Measurements from ENCODE around the gene OR2A14.
"Not testable (repeated sequence)": the region's sequence is repeated elsewhere in the genome, so short reads cannot be mapped to it uniquely, and the experiment has no call there.

OR2A14 gene, protein sequence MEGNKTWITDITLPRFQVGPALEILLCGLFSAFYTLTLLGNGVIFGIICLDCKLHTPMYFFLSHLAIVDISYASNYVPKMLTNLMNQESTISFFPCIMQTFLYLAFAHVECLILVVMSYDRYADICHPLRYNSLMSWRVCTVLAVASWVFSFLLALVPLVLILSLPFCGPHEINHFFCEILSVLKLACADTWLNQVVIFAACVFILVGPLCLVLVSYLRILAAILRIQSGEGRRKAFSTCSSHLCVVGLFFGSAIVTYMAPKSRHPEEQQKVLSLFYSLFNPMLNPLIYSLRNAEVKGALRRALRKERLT

GRCh38 chr7:144122876-144123275 lies at the start of gene OR2A14:
Gene OR2A14 (plus strand): TSS chr7:144123176. CDS start chr7:144129113, 5,937 bp downstream.
- no peak for DNase-seq (ENCODE audit: low read depth in 3 of 3)

DNA sequence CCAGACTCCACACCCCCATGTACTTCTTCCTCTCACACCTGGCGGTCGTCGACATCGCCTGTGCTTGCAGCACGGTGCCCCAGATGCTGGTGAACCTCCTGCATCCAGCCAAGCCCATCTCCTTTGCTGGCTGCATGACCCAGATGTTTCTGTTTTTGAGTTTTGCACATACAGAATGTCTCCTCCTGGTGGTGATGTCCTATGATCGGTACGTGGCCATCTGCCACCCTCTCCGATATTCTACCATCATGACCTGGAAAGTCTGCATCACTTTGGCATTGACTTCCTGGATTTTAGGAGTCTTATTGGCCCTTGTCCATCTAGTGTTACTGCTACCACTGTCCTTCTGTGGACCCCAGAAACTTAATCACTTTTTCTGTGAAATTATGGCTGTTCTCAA lies 48.6 kb upstream of the OR2A14 start:
- no peak for DNase-seq (ENCODE audit: low read depth in 3 of 3)

- DNase-seq (ENCODE audit: low read depth in 3 of 3): no peak
These were observed 37.0 kb upstream of the OR2A14 start, which contains the start of gene OR2A12 for GRCh38 chr7:144085978-144086377. Gene OR2A12 (plus strand): TSS chr7:144086278. CDS start chr7:144095108, 8,830 bp downstream.

GRCh38 chr7:144086730-144087129 lies 36.2 kb upstream of the OR2A14 start:
- no peak for DNase-seq (ENCODE audit: low read depth in 3 of 3)

DNA sequence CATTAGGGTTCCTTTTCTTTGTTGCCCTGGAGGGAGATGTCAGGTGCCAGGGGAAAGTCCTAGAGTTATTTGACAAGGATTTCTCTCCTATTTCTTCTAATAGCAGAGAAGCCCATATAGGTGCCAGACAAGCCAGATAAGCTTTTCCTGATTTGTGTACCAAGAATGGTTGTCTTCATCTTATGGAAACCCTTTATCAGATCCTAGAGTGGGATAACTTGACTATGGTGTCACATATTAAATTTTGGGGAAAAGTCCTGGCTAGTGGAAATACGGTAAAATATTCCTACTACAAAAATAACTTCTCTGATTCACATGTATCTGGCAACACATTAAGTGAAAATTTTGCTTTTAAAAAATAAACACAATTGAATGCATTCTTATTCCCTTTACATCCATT lies 35.7 kb upstream of the OR2A14 start:
- DNase-seq (ENCODE audit: low read depth in 3 of 3): no peak

DNA sequence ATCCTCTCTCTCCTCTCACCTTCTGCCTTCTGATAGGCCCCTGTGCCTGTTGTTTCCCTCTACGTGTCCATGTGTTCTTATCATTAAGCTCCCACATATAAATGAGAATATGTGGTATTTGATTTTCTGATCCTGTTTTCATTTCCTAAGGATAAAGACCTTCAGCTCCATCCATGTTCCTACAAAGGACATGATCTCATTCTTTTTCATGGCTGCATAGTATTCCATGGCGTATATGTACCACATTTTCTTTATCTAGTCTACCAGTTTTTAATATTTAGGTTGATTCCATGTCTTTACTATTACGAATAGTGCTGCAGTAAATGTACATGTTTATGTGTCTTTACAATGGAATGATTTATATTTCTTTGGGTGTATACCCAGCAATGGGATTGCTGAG lies 32.3 kb upstream of the OR2A14 start:
- DNase-seq (ENCODE audit: low read depth in 3 of 3): no peak

- no peak for DNase-seq (ENCODE audit: low read depth in 3 of 3)
These were observed 24.2 kb upstream of the OR2A14 start for GRCh38 chr7:144098776-144099175.

DNA sequence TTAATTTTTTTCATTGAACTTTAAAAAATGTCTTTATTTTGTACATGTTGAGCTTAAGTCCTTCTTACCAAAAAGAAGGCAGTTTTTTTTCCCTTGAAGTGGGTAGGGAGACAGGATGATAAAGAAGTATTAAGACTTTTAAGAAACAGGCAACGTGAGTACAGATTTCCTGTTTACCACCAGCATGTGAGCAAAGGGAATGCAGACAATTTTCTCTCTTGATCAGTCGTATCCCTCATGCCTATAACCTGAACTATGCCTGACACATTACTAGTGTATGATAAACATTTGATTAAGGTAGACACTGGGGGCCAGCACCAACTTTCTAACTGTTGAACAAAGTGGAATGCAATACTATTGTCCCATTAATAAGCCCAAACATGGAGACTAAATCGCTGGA lies 22.4 kb upstream of the OR2A14 start:
- DNase-seq (ENCODE audit: low read depth in 3 of 3): no peak

- no peak for DNase-seq (ENCODE audit: low read depth in 3 of 3)
These were observed 20.9 kb upstream of the OR2A14 start for GRCh38 chr7:144102041-144102440.

- DNase-seq (ENCODE audit: low read depth in 3 of 3): no peak
These were observed 17.8 kb upstream of the OR2A14 start for GRCh38 chr7:144105211-144105610.

DNA sequence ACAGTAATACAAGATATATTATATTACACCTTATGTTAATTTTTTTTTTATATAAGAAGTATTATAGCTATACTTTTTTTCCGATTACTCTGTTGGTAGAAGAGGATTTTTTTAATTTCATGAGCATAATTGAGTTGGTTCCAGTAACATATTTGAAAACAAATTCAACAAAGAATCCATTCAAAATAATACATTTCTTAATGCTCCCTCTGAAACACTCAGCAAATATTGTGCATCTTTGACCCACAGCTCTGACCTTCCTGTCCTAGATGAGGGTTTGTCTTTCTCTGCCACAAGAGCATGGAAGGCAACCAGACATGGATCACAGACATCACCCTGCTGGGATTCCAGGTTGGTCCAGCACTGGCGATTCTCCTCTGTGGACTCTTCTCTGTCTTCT lies 13.7 kb upstream of the OR2A14 start, which contains the start of gene OR2A2:
OR2A2 (plus strand) TSS at position 301 of the 400 bp plus-strand sequence; CDS start at position 301, 0 bp downstream.
- no peak for DNase-seq (ENCODE audit: low read depth in 3 of 3)

DNA sequence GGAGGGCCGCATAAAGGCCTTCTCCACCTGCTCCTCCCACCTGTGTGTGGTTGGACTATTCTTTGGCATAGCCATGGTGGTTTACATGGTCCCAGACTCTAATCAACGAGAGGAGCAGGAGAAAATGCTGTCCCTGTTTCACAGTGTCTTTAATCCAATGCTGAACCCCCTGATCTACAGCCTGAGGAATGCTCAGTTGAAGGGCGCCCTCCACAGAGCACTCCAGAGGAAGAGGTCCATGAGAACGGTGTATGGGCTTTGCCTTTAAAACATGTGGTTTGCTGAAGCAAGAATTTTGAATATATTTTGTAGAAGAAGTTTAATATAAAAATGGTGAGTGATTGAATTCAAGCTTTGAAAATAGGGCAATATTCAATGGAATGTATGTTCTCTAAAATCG lies 12.7 kb upstream of the OR2A14 start:
- no peak for DNase-seq (ENCODE audit: low read depth in 3 of 3)

GRCh38 chr7:144113651-144114050 lies 9.3 kb upstream of the OR2A14 start:
- DNase-seq (ENCODE audit: low read depth in 3 of 3): no peak

- no peak for DNase-seq (ENCODE audit: low read depth in 3 of 3)
These were observed 4.6 kb upstream of the OR2A14 start for GRCh38 chr7:144118341-144118740.

GRCh38 chr7:144127714-144128334 lies 4.8 kb downstream of the OR2A14 start:
- DNase-seq (ENCODE audit: low read depth in 3 of 3): peak; percentile 79 to 94 (median 83)

GRCh38 chr7:144129601-144130000 lies 6.6 kb downstream of the OR2A14 start:
- DNase-seq (ENCODE audit: low read depth in 3 of 3): not testable (repeated sequence)

- no peak for DNase-seq (ENCODE audit: low read depth in 3 of 3)
These were observed 7.8 kb downstream of the OR2A14 start for GRCh38 chr7:144130730-144131129.

GRCh38 chr7:144132262-144132661 lies 9.3 kb downstream of the OR2A14 start:
- no peak for DNase-seq (ENCODE audit: low read depth in 3 of 3)

DNA sequence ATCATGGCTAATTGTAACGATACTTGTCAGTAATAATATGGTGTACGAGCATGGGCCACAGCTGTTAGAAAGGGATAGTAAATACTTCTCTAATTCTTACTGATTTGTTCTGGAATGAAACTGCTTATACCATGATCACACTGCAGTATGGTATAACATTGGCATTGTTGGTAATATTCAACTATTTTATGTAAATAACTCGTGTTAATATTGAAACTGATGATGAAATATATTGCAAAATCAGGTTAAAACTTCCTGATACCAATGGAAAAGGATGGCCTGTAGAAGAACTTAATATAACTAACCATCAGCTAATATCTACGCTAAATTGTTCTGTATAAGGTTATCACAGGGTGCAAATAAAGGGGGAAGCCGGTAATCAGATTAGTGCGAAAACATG lies 10.3 kb downstream of the OR2A14 start:
- DNase-seq (ENCODE audit: low read depth in 3 of 3): no peak

- no peak for DNase-seq (ENCODE audit: low read depth in 3 of 3)
These were observed 11.1 kb downstream of the OR2A14 start for GRCh38 chr7:144134116-144134515.

DNA sequence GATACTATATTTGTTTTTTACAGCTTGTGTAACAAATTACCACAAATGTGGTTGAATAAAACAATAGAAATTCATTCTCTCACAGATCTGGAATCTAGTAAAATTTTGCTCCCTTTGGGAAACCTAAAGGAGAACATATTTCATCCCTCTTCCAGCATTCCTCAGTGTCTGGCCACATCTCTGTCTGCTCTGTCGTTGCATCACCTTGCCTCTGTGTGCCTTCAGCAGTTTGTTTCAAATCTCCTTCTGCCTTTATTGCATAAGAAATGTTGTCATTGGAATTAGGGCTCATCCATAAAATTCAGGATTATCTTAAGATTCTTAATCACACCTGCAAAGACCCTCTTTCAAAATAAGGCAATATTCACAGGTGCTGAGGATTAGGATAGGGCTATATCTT lies 14.5 kb downstream of the OR2A14 start:
- DNase-seq (ENCODE audit: low read depth in 3 of 3): no peak

- no peak for DNase-seq (ENCODE audit: low read depth in 3 of 3)
These were observed 19.2 kb downstream of the OR2A14 start for GRCh38 chr7:144142187-144142586.

GRCh38 chr7:144144426-144144825 lies 21.4 kb downstream of the OR2A14 start:
- DNase-seq (ENCODE audit: low read depth in 3 of 3): no peak

Data from stimulated activated CD4-positive, alpha-beta T cell treated with anti-CD3 and anti-CD28 coated beads, TNF-alpha, amount 100 ng/mL, for 48 hours (primary cell).